Gastrocnemius medialis (tissue), 4 donors: Measurements from ENCODE around the gene ST3GAL2.

Experiments used
- POLR2A ChIP-seq, 2 donors: fragments of 450-650 bp; IDR thresholded peaks; one replicate each; pipeline ENCODE4 v1.6.1; 2017; ENCODE audit warnings: antibody characterized with exemption in 2 of 2, mild to moderate bottlenecking in 2 of 2, moderate library complexity in 2 of 2
- TF ChIP-seq, protein P1 (sequence below), 5 experiments: fragments of 450-650 bp in 3 of 5; fragments of 200-600 bp in 2 of 5; sonication (generic) in 2 of 5; IDR thresholded peaks in 4 of 5; conservative IDR thresholded peaks in 1 of 5; 1 replicate in 4 of 5; 2 replicates in 1 of 5; pipeline ENCODE4 v1.5.1; 2016 to 2019; ENCODE audit warnings: antibody characterized with exemption in 5 of 5, mild to moderate bottlenecking in 3 of 5, moderate library complexity in 3 of 5

DNA sequence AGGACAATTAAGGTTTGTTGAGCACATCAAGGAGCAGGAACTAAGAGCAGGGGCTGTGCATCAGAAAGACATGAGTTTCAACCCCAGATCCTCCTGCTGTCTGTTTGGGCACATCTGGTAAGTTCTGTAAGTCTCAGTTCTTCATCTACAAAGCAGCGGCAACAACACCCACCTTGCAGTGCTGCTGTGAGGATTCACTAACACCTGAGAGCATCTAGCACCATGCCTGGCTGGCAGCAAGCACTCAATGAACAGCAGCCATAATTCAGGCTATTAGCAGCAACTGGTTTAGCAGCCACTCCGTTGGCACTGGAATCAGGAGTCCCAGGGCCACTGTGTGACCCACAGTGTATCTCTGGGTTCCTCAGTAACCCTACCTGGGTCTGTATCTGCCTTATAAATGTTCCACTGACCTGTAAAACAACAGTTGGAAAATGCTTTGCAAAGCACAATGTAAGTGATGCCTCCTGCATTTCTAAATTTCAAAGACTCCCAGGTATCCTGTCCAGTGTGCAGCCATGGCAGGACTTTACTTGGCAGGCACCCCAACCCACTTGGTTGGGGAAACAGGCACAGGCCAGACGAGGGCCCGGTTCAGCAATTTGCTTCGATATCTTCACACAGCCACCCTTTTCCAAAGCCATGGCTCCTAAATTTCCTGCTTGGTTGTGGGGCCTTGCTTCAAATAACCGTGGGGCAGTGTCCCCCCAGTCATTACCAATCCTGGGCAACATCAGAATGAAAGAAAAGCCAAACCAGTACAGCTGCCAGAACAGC is 4.2 kb downstream of the ST3GAL2 start:
- TF ChIP-seq, protein P1, sequence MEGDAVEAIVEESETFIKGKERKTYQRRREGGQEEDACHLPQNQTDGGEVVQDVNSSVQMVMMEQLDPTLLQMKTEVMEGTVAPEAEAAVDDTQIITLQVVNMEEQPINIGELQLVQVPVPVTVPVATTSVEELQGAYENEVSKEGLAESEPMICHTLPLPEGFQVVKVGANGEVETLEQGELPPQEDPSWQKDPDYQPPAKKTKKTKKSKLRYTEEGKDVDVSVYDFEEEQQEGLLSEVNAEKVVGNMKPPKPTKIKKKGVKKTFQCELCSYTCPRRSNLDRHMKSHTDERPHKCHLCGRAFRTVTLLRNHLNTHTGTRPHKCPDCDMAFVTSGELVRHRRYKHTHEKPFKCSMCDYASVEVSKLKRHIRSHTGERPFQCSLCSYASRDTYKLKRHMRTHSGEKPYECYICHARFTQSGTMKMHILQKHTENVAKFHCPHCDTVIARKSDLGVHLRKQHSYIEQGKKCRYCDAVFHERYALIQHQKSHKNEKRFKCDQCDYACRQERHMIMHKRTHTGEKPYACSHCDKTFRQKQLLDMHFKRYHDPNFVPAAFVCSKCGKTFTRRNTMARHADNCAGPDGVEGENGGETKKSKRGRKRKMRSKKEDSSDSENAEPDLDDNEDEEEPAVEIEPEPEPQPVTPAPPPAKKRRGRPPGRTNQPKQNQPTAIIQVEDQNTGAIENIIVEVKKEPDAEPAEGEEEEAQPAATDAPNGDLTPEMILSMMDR (IDR thresholded peaks at IDR 0.05 in 4 of 5, conservative IDR thresholded peaks at IDR 0.05 in 1 of 5) = no peak
- no peak for TF ChIP-seq POLR2A (IDR thresholded peaks at IDR 0.05)
